ENCODE measurements around the gene MRPS31. TPM values are rescaled to one million over a fixed set of nuclear protein-coding genes. Genes with fewer than 3 reads are reported as not detected.

MRPS31 gene
- total and polyA plus RNA-seq, 2 donors from 2014 or later = 24.3 to 47.3 TPM

GRCh38 chr13:40801255-40802217 lies 30.5 kb upstream of the MRPS31 start:
- no peak for DNase-seq
- Histone ChIP-seq H3K9ac (ENCODE audit: low read length in 3 of 3) (no peak overlapping the region), H3K4me3 (ENCODE audit: low read length in 3 of 3) (no peak overlapping the region), H3K27ac (ENCODE audit: low read depth in 2 of 2, low read length in 2 of 2) (no peak overlapping the region), H3K4me1 (ENCODE audit: control insufficient read depth in 2 of 3, insufficient read depth in 2 of 3, low read depth in 1 of 3, low read length in 3 of 3) (no peaks in the 10 kb centered on the region), H3K9me3 (ENCODE audit: control insufficient read depth in 2 of 3, insufficient read depth in 1 of 3, low read length in 3 of 3) (no peaks in the 10 kb centered on the region), H3K36me3 (ENCODE audit: control insufficient read depth in 2 of 3, insufficient read depth in 3 of 3, low read length in 3 of 3) (peaks cover 0 to 32% (median 19%) of the 10 kb centered on the region in 3 donors), H3K27me3 (ENCODE audit: control insufficient read depth, insufficient read depth, low read length) (no peaks in the 10 kb centered on the region)
- no peak for FAIRE-seq
- TF ChIP-seq CTCF (IDR thresholded peaks at IDR 0.05; ENCODE audit: borderline replicate concordance, extremely low read depth, insufficient read depth) = no peak
- intact Hi-C loops (cut with DNase I) = no loop called here

- H3K27ac ChIP-seq (ENCODE audit: low read depth in 2 of 2, low read length in 2 of 2) = no peak overlapping the region
- no peaks in the 10 kb centered on the region for H3K4me1 ChIP-seq (ENCODE audit: control insufficient read depth in 2 of 3, insufficient read depth in 2 of 3, low read depth in 1 of 3, low read length in 3 of 3)
- TF ChIP-seq CTCF (IDR thresholded peaks at IDR 0.05; ENCODE audit: borderline replicate concordance, extremely low read depth, insufficient read depth) = no peak
- peaks cover 0 to 24% (median 17%) of the 10 kb centered on the region in 3 donors for H3K36me3 ChIP-seq (ENCODE audit: control insufficient read depth in 2 of 3, insufficient read depth in 3 of 3, low read length in 3 of 3)
- no peaks in the 10 kb centered on the region for H3K27me3 ChIP-seq (ENCODE audit: control insufficient read depth, insufficient read depth, low read length)
- no peaks in the 10 kb centered on the region for H3K9me3 ChIP-seq (ENCODE audit: control insufficient read depth in 2 of 3, insufficient read depth in 1 of 3, low read length in 3 of 3)
- intact Hi-C loops (cut with DNase I) = no loop called here
- no peak overlapping the region for H3K4me3 ChIP-seq (ENCODE audit: low read length in 3 of 3)
- DNase-seq = no peak
- no peak for FAIRE-seq
- no peak overlapping the region for H3K9ac ChIP-seq (ENCODE audit: low read length in 3 of 3)
These were observed 29.6 kb upstream of the MRPS31 start for GRCh38 chr13:40800559-40800958.

GRCh38 chr13:40799508-40799907 lies 28.5 kb upstream of the MRPS31 start:
- TF ChIP-seq CTCF (IDR thresholded peaks at IDR 0.05; ENCODE audit: borderline replicate concordance, extremely low read depth, insufficient read depth) = no peak
- Histone ChIP-seq H3K4me1 (ENCODE audit: control insufficient read depth in 2 of 3, insufficient read depth in 2 of 3, low read depth in 1 of 3, low read length in 3 of 3) (peaks cover 0 to 3% (median 0%) of the 10 kb centered on the region in 3 donors), H3K27me3 (ENCODE audit: control insufficient read depth, insufficient read depth, low read length) (no peaks in the 10 kb centered on the region), H3K4me3 (ENCODE audit: low read length in 3 of 3) (no peak overlapping the region), H3K27ac (ENCODE audit: low read depth in 2 of 2, low read length in 2 of 2) (no peak overlapping the region), H3K36me3 (ENCODE audit: control insufficient read depth in 2 of 3, insufficient read depth in 3 of 3, low read length in 3 of 3) (peaks cover 0 to 17% (median 12%) of the 10 kb centered on the region in 3 donors), H3K9ac (ENCODE audit: low read length in 3 of 3) (no peak overlapping the region), H3K9me3 (ENCODE audit: control insufficient read depth in 2 of 3, insufficient read depth in 1 of 3, low read length in 3 of 3) (no peaks in the 10 kb centered on the region)
- FAIRE-seq (no peak), DNase-seq (no peak)
- intact Hi-C loops (cut with DNase I) = no loop called here
